CD14-positive monocyte (primary cell): ENCODE measurements around the gene FHIT. TPM values are rescaled to one million over a fixed set of nuclear protein-coding genes. Genes with fewer than 3 reads are reported as not detected.

ENCODE experiments used
- DNase-seq, 3 donors: peaks; one replicate each; pipeline ENCODE4 v3.0.0-alpha.2; 2011 to 2022
- H2AFZ ChIP-seq: 2 replicates; pipeline ENCODE4 v1.6.0; 2012; ENCODE audit warnings: mild to moderate bottlenecking, low read depth, low read length, inconsistent platforms; ENCODE audit not compliant: insufficient read depth, poor library complexity, severe bottlenecking
- H3K27ac ChIP-seq, 2 donors: 1 replicate in 1 of 2; 2 replicates in 1 of 2; pipeline ENCODE4 v1.5.1; 2012 to 2013; ENCODE audit warnings: low read length in 2 of 2, control low read depth in 1 of 2, inconsistent platforms in 1 of 2, low read depth in 1 of 2, mild to moderate bottlenecking in 1 of 2
- H3K27me3 ChIP-seq, 2 donors: one replicate each; pipeline versions ENCODE4 v1.6.0 to v1.6.1; 2011 to 2013; ENCODE audit warnings: low read length in 2 of 2; ENCODE audit not compliant: control insufficient read depth in 2 of 2, insufficient read depth in 2 of 2
- H3K36me3 ChIP-seq, 2 donors: replicated peaks in 1 of 2; 1 replicate in 1 of 2; 2 replicates in 1 of 2; pipeline versions ENCODE4 v1.5.1 to v1.6.1; 2012 to 2013; ENCODE audit warnings: low read length in 2 of 2, control low read depth in 1 of 2, inconsistent platforms in 1 of 2, mild to moderate bottlenecking in 1 of 2; ENCODE audit not compliant: insufficient read depth in 2 of 2, control insufficient read depth in 1 of 2
- H3K4me1 ChIP-seq, 2 donors: 1 replicate in 1 of 2; 2 replicates in 1 of 2; pipeline versions ENCODE4 v1.5.1 to v1.6.1; 2012 to 2013; ENCODE audit warnings: low read length in 2 of 2, control low read depth in 1 of 2, inconsistent platforms in 1 of 2, mild to moderate bottlenecking in 1 of 2, moderate library complexity in 1 of 2; ENCODE audit not compliant: insufficient read depth in 2 of 2, control insufficient read depth in 1 of 2
- H3K4me2 ChIP-seq: replicated peaks from 2 replicates; pipeline ENCODE3; 2012; ENCODE audit warnings: low read length, moderate library complexity, mild to moderate bottlenecking; ENCODE audit not compliant: poor library complexity, severe bottlenecking; ENCODE audit errors: extremely low read depth
- H3K4me3 ChIP-seq, 3 experiments: fragments of 200-600 bp in 1 of 3; sonication (generic) in 1 of 3; replicated peaks in 1 of 3; 1 replicate in 2 of 3; 2 replicates in 1 of 3; pipeline ENCODE4 v1.5.1; 2011 to 2013; ENCODE audit warnings: low read length in 3 of 3, mild to moderate bottlenecking in 3 of 3, control low read depth in 2 of 3, low read depth in 2 of 3, inconsistent platforms in 1 of 3, moderate library complexity in 1 of 3
- H3K79me2 ChIP-seq: 2 replicates; pipeline ENCODE4 v1.6.0; 2012; ENCODE audit warnings: mild to moderate bottlenecking, control low read depth, inconsistent platforms, low read length, moderate library complexity; ENCODE audit not compliant: insufficient read depth
- H3K9ac ChIP-seq: 2 replicates; pipeline ENCODE4 v1.6.0; 2017; ENCODE audit warnings: low read length, mild to moderate bottlenecking; ENCODE audit not compliant: insufficient read depth, poor library complexity, severe bottlenecking
- H3K9me3 ChIP-seq, 2 donors: replicated peaks in 1 of 2; 1 replicate in 1 of 2; 2 replicates in 1 of 2; pipeline versions ENCODE4 v1.5.1 to v1.6.1; 2012 to 2013; ENCODE audit warnings: low read length in 2 of 2, control low read depth in 1 of 2; ENCODE audit not compliant: control insufficient read depth in 1 of 2, insufficient read depth in 1 of 2
- H4K20me1 ChIP-seq: 2 replicates; pipeline ENCODE4 v1.6.0; 2012; ENCODE audit warnings: mild to moderate bottlenecking, low read length, control low read depth, moderate library complexity; ENCODE audit not compliant: insufficient read depth
- H3K27ac Mint-ChIP-seq, 7 donors: one replicate each; pipeline ENCODE4 v1.8.0; 2020; ENCODE audit warnings: mild to moderate bottlenecking in 7 of 7, mixed read lengths in 7 of 7, moderate library complexity in 6 of 7, inconsistent platforms in 2 of 7
- H3K27me3 Mint-ChIP-seq, 3 donors: one replicate each; pipeline ENCODE4 v1.8.0; 2021 to 2022; ENCODE audit warnings: low read depth in 3 of 3, mild to moderate bottlenecking in 3 of 3, mixed read lengths in 3 of 3, moderate library complexity in 3 of 3, inconsistent platforms in 1 of 3
- H3K36me3 Mint-ChIP-seq, 2 donors: one replicate each; pipeline ENCODE4 v1.8.0; 2020; ENCODE audit warnings: mixed read lengths in 2 of 2, inconsistent platforms in 1 of 2, mild to moderate bottlenecking in 1 of 2
- H3K4me1 Mint-ChIP-seq: one replicate; pipeline ENCODE4 v1.8.0; 2020; ENCODE audit warnings: mild to moderate bottlenecking, mixed read lengths
- H3K4me3 Mint-ChIP-seq, 2 donors: one replicate each; pipeline ENCODE4 v1.8.0; 2020; ENCODE audit warnings: mild to moderate bottlenecking in 2 of 2, mixed read lengths in 2 of 2, moderate library complexity in 1 of 2
- H3K9me3 Mint-ChIP-seq, 7 donors: one replicate each; pipeline ENCODE4 v1.8.0; 2020 to 2022; ENCODE audit warnings: mixed read lengths in 7 of 7, mild to moderate bottlenecking in 6 of 7, moderate library complexity in 6 of 7, inconsistent platforms in 2 of 7
- WGBS: methylation state at CpG from one replicate; pipeline ENCODE4 v1.1.5; 2013; ENCODE audit warnings: missing lambda C conversion rate; ENCODE audit not compliant: insufficient coverage; 5-methylcytosine and 5-hydroxymethylcytosine counted together
- intact Hi-C, 2 donors: fragments of 100-400 bp; cut with micrococcal nuclease; formaldehyde crosslinking; loops; one replicate each; pipeline versions ENCODE4 v1.15.0 to v1.15.1; 2023
- polyA plus RNA-seq, 3 donors: library from polyadenylated mRNA; depleted of rRNA in 1 of 3; unstranded in 2 of 3; stranded (reverse) in 1 of 3; fragments of 300-500 nt in 2 of 3; fragments of >200 nt in 1 of 3; fragmentation: Illumina TruSeq in 2 of 3; gene quantifications; 1 replicate in 2 of 3; 2 replicates in 1 of 3; pipeline ENCODE4 v1.2.3, GENCODE V29; 2012 to 2021
- TF ChIP-seq, protein P1 (sequence below): fragments of 200-600 bp; IDR thresholded peaks from one replicate; pipeline ENCODE4 v1.8.0; 2022; ENCODE audit warnings: antibody characterized with exemption, mild to moderate bottlenecking

FHIT gene
- polyA plus RNA-seq, 3 donors: 1.7 to 3.4 (median 3.2) TPM

- Mint-ChIP-seq H3K4me1 (no peaks in the 10 kb centered on the region), H3K9me3 (peaks cover 9 to 17% (median 15%) of the 10 kb centered on the region in 7 donors), H3K27me3 (no peaks in the 10 kb centered on the region), H3K27ac (no peak overlapping the region), H3K36me3 (no peaks in the 10 kb centered on the region), H3K4me3 (no peak overlapping the region)
- no peak overlapping the region for H2AFZ ChIP-seq
- no peak overlapping the region for H3K4me3 ChIP-seq
- H3K9me3 ChIP-seq: peaks cover 0 to 4% of the 10 kb centered on the region in 2 donors
- no peaks in the 10 kb centered on the region for H3K4me1 ChIP-seq
- no peak overlapping the region for H3K4me2 ChIP-seq
- intact Hi-C loops: no loop called here
- no peak overlapping the region for H3K27ac ChIP-seq
- TF ChIP-seq, protein P1, sequence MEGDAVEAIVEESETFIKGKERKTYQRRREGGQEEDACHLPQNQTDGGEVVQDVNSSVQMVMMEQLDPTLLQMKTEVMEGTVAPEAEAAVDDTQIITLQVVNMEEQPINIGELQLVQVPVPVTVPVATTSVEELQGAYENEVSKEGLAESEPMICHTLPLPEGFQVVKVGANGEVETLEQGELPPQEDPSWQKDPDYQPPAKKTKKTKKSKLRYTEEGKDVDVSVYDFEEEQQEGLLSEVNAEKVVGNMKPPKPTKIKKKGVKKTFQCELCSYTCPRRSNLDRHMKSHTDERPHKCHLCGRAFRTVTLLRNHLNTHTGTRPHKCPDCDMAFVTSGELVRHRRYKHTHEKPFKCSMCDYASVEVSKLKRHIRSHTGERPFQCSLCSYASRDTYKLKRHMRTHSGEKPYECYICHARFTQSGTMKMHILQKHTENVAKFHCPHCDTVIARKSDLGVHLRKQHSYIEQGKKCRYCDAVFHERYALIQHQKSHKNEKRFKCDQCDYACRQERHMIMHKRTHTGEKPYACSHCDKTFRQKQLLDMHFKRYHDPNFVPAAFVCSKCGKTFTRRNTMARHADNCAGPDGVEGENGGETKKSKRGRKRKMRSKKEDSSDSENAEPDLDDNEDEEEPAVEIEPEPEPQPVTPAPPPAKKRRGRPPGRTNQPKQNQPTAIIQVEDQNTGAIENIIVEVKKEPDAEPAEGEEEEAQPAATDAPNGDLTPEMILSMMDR: no peak
- H3K36me3 ChIP-seq: no peaks in the 10 kb centered on the region
- no peaks in the 10 kb centered on the region for H3K27me3 ChIP-seq
- H4K20me1 ChIP-seq: no peaks in the 10 kb centered on the region
- WGBS: no CpG with 5 or more reads among the region's 1 CpG
- DNase-seq: no peak
- no peak overlapping the region for H3K9ac ChIP-seq
- H3K79me2 ChIP-seq: no peaks in the 10 kb centered on the region
These were observed 592.2 kb downstream of the FHIT start for GRCh38 chr3:60659098-60659497.

DNA sequence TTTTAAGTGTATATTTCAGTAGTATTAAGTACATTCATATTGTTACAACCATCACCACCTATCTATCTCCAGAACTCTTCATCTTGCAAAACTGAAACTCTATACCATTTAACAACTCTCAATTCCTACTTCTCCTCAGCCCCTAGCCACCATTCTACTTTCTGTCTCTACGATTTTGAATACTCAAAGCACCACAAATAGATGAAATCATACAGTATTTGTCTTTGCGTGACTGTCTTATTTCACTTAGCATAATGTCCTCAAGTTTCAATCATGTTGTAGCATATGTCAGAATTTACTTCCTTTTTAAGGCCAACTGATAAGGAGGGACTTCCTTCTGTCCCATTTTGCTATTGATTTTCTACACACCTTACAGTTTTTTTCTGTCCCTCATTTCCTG lies 593.3 kb downstream of the FHIT start:
- Histone ChIP-seq H3K79me2 (no peaks in the 10 kb centered on the region), H2AFZ (no peak overlapping the region), H3K36me3 (no peaks in the 10 kb centered on the region), H3K9ac (no peak overlapping the region), H3K4me3 (no peak overlapping the region), H3K27ac (no peak overlapping the region), H3K9me3 (no peaks in the 10 kb centered on the region), H4K20me1 (no peaks in the 10 kb centered on the region), H3K4me1 (no peaks in the 10 kb centered on the region), H3K4me2 (no peak overlapping the region), H3K27me3 (no peaks in the 10 kb centered on the region)
- H3K4me3 Mint-ChIP-seq: no peak overlapping the region
- no peaks in the 10 kb centered on the region for H3K4me1 Mint-ChIP-seq
- H3K27me3 Mint-ChIP-seq: no peaks in the 10 kb centered on the region
- TF ChIP-seq, protein P1: no peak
- 100% methylated on average over 1 of the region's 2 CpGs for WGBS
- H3K36me3 Mint-ChIP-seq: no peaks in the 10 kb centered on the region
- no peak for DNase-seq
- peaks cover 8 to 19% (median 13%) of the 10 kb centered on the region in 7 donors for H3K9me3 Mint-ChIP-seq
- H3K27ac Mint-ChIP-seq: no peak overlapping the region
- intact Hi-C loops: no loop called here
